Activated naive CD4-positive, alpha-beta T cell treated with anti-CD3 and anti-CD28 coated beads, Interleukin-2, amount 50 U/mL, for 24 hours (primary cell): ENCODE measurements around the gene NSMCE3.

Experiments used
- H3K27ac Mint-ChIP-seq: one replicate; pipeline ENCODE4 v1.8.0; 2021; ENCODE audit warnings: mild to moderate bottlenecking, mixed read lengths
- H3K27me3 Mint-ChIP-seq: one replicate; pipeline ENCODE4 v1.8.0; 2021; ENCODE audit warnings: mixed read lengths
- H3K36me3 Mint-ChIP-seq: one replicate; pipeline ENCODE4 v1.8.0; 2021; ENCODE audit warnings: mixed read lengths
- H3K4me1 Mint-ChIP-seq: one replicate; pipeline ENCODE4 v1.8.0; 2021; ENCODE audit warnings: mixed read lengths
- H3K4me3 Mint-ChIP-seq: one replicate; pipeline ENCODE4 v1.8.0; 2021; ENCODE audit warnings: mild to moderate bottlenecking, mixed read lengths
- H3K9me3 Mint-ChIP-seq: one replicate; pipeline ENCODE4 v1.8.0; 2021; ENCODE audit warnings: mixed read lengths

NSMCE3 gene

DNA sequence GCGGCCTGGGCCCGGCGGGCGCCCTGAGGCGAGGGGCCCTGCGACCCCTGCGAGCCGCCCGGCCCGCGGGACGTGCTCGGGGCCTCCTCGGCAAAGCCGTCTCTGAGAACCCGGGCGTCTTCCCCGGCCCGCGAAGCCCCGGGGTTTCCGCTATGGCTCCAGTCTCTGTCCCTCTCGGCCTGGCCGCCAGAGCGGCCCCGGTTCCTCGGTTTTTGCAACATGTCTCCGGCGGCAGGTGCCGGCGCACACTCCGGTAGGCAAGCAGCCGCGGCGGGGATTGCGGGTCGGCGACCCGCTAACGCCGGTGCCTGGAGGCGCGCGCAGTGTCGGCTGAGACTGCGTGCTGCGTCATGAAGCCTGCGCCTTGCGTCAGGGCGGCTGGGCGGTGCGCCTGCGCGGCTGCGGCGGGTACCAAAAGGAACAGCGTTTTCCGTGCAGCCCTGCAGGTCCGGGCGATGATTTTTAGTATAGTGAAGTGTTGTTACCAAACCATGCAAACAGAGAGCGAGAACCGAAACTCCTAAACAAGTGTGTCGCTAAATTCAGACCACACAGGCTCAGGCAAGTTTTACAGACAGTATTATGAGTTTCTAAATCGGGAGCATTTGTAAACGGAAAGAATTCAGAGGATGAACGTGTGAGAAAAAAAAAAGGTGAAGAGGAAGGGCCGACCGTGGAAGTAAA, at the start of gene NSMCE3:
NSMCE3 (minus strand) TSS at position 338 of the 684 bp plus-strand sequence; CDS start at position 221, 117 bp downstream.
- peaks cover 5% of the 10 kb centered on the region for H3K36me3 Mint-ChIP-seq
- H3K27ac Mint-ChIP-seq = peak within 1 kb of the TSS; percentile 97
- H3K9me3 Mint-ChIP-seq = no peaks in the 10 kb centered on the region
- H3K27me3 Mint-ChIP-seq = no peaks in the 10 kb centered on the region
- peak within 1 kb of the TSS; percentile 99 for H3K4me3 Mint-ChIP-seq
- H3K4me1 Mint-ChIP-seq = peaks cover 56% of the 10 kb centered on the region

DNA sequence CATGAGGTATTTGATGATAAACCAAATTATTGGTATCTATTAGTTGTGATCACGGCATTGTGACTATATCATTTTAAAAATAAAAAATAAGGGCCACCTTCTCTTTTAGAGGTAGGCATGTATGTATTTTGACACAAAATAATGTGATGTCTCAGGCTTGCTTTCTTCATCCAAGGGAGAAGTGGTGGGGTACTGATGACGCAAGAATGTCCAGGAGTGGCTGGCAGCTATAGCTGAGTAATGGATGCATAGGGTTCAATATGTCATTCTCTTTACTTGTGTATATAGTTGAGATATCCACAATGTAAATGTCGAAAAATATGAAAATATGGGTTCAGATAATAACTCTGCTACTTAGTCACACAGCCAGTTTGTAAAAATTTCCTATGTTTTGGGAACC, 46.8 kb upstream of the NSMCE3 start:
- Mint-ChIP-seq H3K36me3 (peaks cover 3% of the 10 kb centered on the region), H3K9me3 (peaks cover 14% of the 10 kb centered on the region), H3K4me3 (no peak overlapping the region), H3K27ac (no peak overlapping the region), H3K4me1 (no peaks in the 10 kb centered on the region), H3K27me3 (peaks cover 9% of the 10 kb centered on the region)

DNA sequence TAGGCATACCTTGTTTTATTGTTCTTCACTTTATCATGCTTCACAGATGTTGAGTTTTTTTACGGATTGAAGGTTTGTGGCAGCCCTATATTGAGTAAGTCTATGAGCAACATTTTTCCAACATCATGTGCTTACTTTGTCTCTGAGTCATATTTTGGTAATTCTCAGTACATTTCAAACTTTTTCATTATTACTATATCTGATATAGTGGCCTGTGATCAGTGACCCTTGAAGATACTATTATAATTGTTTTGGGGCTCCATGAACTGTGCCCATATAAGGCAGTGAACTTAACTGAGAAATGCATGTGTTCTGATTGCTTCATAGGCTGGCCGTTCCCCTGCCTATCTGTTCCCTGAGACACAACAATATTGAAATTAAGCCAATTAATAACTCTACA, 42.8 kb upstream of the NSMCE3 start:
- Mint-ChIP-seq H3K27ac (no peak overlapping the region), H3K4me1 (no peaks in the 10 kb centered on the region), H3K9me3 (no peaks in the 10 kb centered on the region), H3K27me3 (peaks cover 2% of the 10 kb centered on the region), H3K36me3 (no peaks in the 10 kb centered on the region), H3K4me3 (no peak overlapping the region)

DNA sequence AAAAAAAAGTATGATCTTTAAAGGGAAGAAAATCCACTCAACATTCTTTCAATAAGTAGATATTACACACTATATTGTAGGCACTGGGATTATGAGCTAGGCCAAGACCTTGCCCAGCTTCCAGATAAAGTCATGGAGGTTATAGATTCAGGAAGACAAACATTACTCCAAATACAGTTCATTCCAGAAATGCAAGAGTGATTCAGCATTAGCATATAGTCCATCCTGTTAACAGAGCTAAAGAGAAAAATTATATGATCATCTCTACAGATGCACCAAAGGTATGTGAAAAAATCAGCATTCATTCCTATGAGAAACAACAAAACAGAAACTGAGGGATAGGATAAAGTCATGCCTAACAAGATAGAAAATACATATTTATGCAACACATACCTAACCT, 42.1 kb upstream of the NSMCE3 start:
- Mint-ChIP-seq H3K27ac (no peak overlapping the region), H3K9me3 (no peaks in the 10 kb centered on the region), H3K36me3 (no peaks in the 10 kb centered on the region), H3K27me3 (peaks cover 2% of the 10 kb centered on the region), H3K4me3 (no peak overlapping the region), H3K4me1 (no peaks in the 10 kb centered on the region)

DNA sequence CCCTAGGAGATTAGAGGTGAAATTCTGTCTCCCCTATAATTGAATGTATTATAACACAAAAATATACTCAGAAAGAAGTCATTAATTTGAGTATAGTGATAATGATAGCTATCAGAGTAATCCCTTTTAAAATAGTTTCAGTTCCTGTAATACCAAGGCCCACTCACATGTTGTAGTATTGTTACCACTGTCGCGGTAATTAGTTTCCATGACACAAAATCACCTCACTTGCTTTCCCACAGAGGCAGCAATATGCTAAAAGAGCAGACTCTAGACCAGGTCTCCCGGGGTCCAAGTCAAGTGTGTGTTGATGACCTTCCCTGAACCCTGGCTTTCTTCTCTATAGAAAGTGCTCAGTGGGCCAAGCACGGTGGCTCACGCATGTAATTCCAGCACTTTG, 39.5 kb upstream of the NSMCE3 start:
- Mint-ChIP-seq H3K36me3 (no peaks in the 10 kb centered on the region), H3K27ac (no peak overlapping the region), H3K9me3 (no peaks in the 10 kb centered on the region), H3K4me1 (no peaks in the 10 kb centered on the region), H3K27me3 (peaks cover 2% of the 10 kb centered on the region), H3K4me3 (no peak overlapping the region)

DNA sequence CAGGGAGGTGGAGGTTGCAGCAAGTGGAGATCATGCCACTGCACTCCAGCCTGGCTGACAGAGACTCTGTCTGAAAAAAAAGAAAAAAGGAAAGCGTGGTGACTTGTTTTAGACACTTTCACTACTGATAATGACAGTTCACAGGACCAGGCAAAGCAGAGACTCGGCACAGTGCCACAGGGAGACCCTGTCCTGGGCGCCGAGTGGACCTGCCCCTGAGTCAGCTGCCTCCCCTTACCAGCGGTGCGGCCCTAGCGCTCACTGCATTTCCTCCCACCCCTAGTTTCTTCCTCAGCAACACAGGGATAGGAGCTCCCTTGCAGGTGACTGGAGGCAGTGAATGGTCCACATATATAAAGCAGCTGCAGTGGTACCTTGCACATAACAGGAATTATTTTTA, 38.7 kb upstream of the NSMCE3 start:
- H3K9me3 Mint-ChIP-seq = no peaks in the 10 kb centered on the region
- H3K4me1 Mint-ChIP-seq = no peaks in the 10 kb centered on the region
- no peaks in the 10 kb centered on the region for H3K36me3 Mint-ChIP-seq
- peaks cover 2% of the 10 kb centered on the region for H3K27me3 Mint-ChIP-seq
- no peak overlapping the region for H3K4me3 Mint-ChIP-seq
- no peak overlapping the region for H3K27ac Mint-ChIP-seq

GRCh38 chr15:29305556-29305955, 35.9 kb upstream of the NSMCE3 start:
- Mint-ChIP-seq H3K9me3 (no peaks in the 10 kb centered on the region), H3K27ac (no peak overlapping the region), H3K4me3 (no peak overlapping the region), H3K4me1 (no peaks in the 10 kb centered on the region), H3K27me3 (peaks cover 2% of the 10 kb centered on the region), H3K36me3 (no peaks in the 10 kb centered on the region)

- no peaks in the 10 kb centered on the region for H3K36me3 Mint-ChIP-seq
These were observed 33.2 kb upstream of the NSMCE3 start for GRCh38 chr15:29302871-29303270.

GRCh38 chr15:29299784-29300183, 30.2 kb upstream of the NSMCE3 start:
- no peaks in the 10 kb centered on the region for H3K4me1 Mint-ChIP-seq
- H3K4me3 Mint-ChIP-seq = no peak overlapping the region
- no peak overlapping the region for H3K27ac Mint-ChIP-seq
- no peaks in the 10 kb centered on the region for H3K36me3 Mint-ChIP-seq
- H3K9me3 Mint-ChIP-seq = no peaks in the 10 kb centered on the region
- H3K27me3 Mint-ChIP-seq = no peaks in the 10 kb centered on the region

More at GRCh38 chr15:29302871-29303270, 33.2 kb upstream of the NSMCE3 start:
- H3K4me1 Mint-ChIP-seq = no peaks in the 10 kb centered on the region
- H3K9me3 Mint-ChIP-seq = no peaks in the 10 kb centered on the region
- H3K4me3 Mint-ChIP-seq = no peak overlapping the region
- H3K27me3 Mint-ChIP-seq = peaks cover 2% of the 10 kb centered on the region
- H3K27ac Mint-ChIP-seq = no peak overlapping the region

GRCh38 chr15:29299331-29299730, 29.7 kb upstream of the NSMCE3 start:
- Mint-ChIP-seq H3K27ac (no peak overlapping the region), H3K4me3 (no peak overlapping the region), H3K9me3 (no peaks in the 10 kb centered on the region), H3K27me3 (no peaks in the 10 kb centered on the region), H3K4me1 (no peaks in the 10 kb centered on the region), H3K36me3 (no peaks in the 10 kb centered on the region)

GRCh38 chr15:29294732-29295325, 25.2 kb upstream of the NSMCE3 start:
- H3K27me3 Mint-ChIP-seq = no peaks in the 10 kb centered on the region
- H3K27ac Mint-ChIP-seq = no peak overlapping the region
- no peaks in the 10 kb centered on the region for H3K9me3 Mint-ChIP-seq
- H3K36me3 Mint-ChIP-seq = no peaks in the 10 kb centered on the region
- no peaks in the 10 kb centered on the region for H3K4me1 Mint-ChIP-seq
- H3K4me3 Mint-ChIP-seq = no peak overlapping the region

DNA sequence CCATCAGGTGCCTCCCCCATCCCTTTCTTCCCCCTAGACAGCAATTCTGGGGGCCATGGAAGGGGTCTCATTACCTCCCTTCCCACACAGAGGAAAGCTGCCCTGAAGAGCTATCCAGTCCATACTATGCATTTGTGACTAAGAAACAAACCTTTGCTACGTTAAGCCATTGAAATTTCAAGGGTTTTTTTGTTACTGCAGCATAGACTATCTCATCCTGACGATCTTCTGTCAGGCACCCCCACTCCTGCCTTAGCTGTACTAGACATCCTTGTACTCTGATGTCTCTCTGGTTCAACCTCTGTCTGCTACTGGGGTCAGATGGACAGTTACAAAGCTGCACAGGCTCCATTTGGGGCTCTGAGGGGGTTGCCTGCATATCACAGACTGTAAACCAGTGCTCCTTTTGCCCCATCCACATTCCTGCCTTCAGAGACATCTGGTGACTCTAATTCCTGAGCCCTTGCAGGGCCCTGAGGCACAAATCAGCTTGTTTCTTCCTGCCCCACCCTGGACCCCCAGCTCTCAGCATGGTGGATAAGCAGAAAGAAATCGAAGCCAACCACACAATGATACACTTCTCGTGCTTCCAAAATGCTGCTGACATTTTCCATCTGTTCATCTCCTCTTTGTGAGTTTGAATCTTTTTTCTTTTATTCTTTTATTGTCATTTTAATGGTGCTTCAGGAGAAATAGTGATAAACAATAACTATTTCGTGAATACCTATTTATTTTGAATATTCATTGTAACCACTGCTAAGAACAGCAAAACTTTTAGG, 21.6 kb upstream of the NSMCE3 start:
- H3K27me3 Mint-ChIP-seq = peaks cover 6% of the 10 kb centered on the region
- no peak overlapping the region for H3K27ac Mint-ChIP-seq
- H3K9me3 Mint-ChIP-seq = no peaks in the 10 kb centered on the region
- no peaks in the 10 kb centered on the region for H3K36me3 Mint-ChIP-seq
- H3K4me3 Mint-ChIP-seq = no peak overlapping the region
- H3K4me1 Mint-ChIP-seq = no peaks in the 10 kb centered on the region

- H3K4me3 Mint-ChIP-seq = no peak overlapping the region
- no peaks in the 10 kb centered on the region for H3K4me1 Mint-ChIP-seq
- H3K27me3 Mint-ChIP-seq = peaks cover 15% of the 10 kb centered on the region
- no peak overlapping the region for H3K27ac Mint-ChIP-seq
- H3K36me3 Mint-ChIP-seq = no peaks in the 10 kb centered on the region
- no peaks in the 10 kb centered on the region for H3K9me3 Mint-ChIP-seq
These were observed 19.6 kb upstream of the NSMCE3 start for GRCh38 chr15:29289173-29289572.

DNA sequence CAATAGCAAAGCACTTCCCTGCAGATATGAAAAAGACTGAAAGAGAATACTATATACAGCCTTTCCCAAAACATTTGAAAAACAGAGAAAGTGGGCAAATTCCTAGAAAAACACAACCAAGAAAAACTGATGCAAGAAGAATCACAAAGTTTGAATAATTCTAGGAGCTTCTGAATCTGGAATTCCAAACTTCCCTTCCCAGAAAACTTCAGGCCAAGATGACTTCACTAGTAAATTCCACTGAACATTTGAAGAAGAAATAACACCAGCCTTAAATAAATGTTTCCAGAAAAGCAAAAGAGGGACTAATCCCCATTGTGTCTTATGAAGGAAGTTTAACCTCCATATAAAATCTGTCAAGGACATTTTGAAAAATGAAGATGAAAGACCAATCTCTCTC, 15.8 kb upstream of the NSMCE3 start:
- no peaks in the 10 kb centered on the region for H3K4me1 Mint-ChIP-seq
- no peaks in the 10 kb centered on the region for H3K9me3 Mint-ChIP-seq
- H3K36me3 Mint-ChIP-seq = no peaks in the 10 kb centered on the region
- H3K27me3 Mint-ChIP-seq = peaks cover 22% of the 10 kb centered on the region
- no peak overlapping the region for H3K4me3 Mint-ChIP-seq
- no peak overlapping the region for H3K27ac Mint-ChIP-seq

DNA sequence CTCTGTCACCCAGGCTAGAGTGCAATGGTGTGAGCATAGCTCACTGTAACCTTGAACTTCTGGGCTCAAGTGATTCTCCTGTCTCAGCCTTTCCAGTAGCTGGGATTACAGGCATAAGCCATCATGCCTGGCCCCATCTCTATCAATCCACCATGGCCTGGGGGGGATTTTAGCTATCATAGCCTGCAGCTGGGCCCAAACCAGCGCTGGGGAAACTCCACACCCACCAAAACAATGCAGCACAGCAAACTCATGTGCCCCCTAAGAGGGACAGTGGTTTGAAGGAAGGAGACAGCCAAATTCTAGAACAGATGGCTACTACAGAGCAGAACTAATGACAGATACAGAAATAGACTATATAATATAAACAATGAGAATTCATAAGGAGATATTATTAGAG, 13.8 kb upstream of the NSMCE3 start:
- Mint-ChIP-seq H3K4me3 (no peak overlapping the region), H3K4me1 (no peaks in the 10 kb centered on the region), H3K9me3 (no peaks in the 10 kb centered on the region), H3K27me3 (peaks cover 22% of the 10 kb centered on the region), H3K27ac (no peak overlapping the region), H3K36me3 (no peaks in the 10 kb centered on the region)

- peaks cover 14% of the 10 kb centered on the region for H3K27me3 Mint-ChIP-seq
- no peak overlapping the region for H3K4me3 Mint-ChIP-seq
- H3K36me3 Mint-ChIP-seq = no peaks in the 10 kb centered on the region
- no peak overlapping the region for H3K27ac Mint-ChIP-seq
- H3K9me3 Mint-ChIP-seq = no peaks in the 10 kb centered on the region
- no peaks in the 10 kb centered on the region for H3K4me1 Mint-ChIP-seq
These were observed 10.9 kb upstream of the NSMCE3 start for GRCh38 chr15:29280514-29280913.
